RPMI7951 (cell line): ENCODE data around the gene UGT2B11. TPM values are rescaled to one million over a fixed set of nuclear protein-coding genes. Genes with fewer than 3 reads are reported as not detected.
"Not testable (repeated sequence)": the region's sequence is repeated elsewhere in the genome, so short reads cannot be mapped to it uniquely, and the experiment has no call there.

Experiments used
- DNase-seq: peaks from one replicate; pipeline ENCODE4 v3.0.0-alpha.2; 2012; ENCODE audit warnings: low read depth
- total RNA-seq: library from RNA; depleted of rRNA; stranded (reverse); fragments of >200 nt; shearing (Covaris generic); gene quantifications from 2 replicates; pipeline ENCODE4 v1.2.3, GENCODE V29; 2014; rRNA removed

The UGT2B11 gene
- total RNA-seq, 1 experiment from 2014 or later = not detected

DNA sequence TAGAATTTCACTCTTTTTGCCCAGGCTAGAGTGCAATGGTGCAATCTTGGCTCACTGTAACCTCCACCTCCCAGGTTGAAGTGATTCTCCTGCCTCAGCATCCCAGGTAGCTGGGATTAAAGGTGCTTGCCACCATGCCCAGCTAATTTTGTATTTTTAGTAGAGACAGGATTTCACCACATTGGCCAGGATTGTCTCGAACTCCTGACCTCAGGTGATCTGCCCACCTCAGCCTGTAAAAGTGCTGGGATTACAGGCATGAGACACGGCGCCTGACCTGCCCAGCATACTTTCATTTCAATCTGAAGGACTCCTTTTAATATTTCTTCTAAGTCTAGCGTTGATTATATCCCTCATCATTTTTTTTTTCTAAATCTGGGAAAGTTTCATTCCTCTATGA, 45.4 kb downstream of the UGT2B11 start:
- DNase-seq = not testable (repeated sequence)

DNA sequence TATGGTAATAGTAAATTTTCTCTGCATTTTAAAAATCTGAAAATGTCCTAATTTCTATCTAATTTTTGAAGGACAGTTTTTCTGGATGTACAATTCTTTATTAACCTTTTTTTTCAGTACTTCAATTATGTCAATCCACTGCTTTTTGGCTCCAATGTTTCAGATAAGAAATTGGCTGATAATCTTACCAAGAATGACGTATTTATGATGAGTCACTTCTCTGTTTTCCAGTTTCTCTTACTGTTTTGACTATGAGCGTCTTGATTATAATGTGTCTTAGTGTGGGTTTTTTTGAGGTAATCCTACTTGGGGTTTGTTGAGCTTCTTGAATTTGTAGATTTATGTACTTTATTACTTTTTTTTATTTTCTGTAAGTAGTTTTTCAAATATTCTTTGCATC, 47.2 kb downstream of the UGT2B11 start:
- DNase-seq = no peak

DNA sequence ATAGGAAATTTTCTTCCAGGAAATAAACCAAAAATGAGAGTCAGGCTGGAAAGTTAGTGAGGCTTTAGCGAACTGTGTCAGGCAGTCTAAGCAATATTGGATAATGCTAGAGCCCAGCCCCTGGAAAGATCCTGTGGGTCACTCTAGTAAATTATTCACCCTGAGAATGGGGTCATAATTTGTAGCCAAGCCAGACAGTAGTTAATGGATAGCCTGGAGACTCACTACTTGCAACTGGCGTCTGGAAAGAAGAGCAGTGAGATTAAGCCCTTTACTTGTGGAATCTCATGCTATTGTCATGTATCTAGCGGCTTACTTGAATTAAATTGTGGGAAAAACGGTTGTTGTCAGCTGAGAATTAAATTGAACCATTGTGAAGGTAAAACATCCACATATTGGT, 48.2 kb downstream of the UGT2B11 start:
- not testable (repeated sequence) for DNase-seq

DNA sequence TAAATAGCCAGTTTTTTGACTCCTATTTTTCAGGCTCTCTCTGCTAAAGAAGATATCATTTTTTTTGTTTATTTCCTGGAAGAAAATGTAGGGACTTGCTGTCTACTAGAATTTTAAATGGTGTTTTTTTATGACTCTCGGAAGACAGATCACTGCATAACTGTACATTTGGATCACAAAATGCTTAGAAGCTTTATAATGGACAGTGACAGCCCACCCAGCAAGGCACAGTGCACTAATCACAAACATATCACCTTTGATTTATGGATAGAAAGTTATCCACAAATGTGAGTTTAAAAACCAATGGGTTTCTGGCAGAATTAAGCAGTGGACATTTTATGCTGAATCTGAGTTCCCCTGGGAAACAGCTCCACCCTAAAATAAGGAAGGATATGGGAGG, 48.8 kb downstream of the UGT2B11 start:
- not testable (repeated sequence) for DNase-seq

DNA sequence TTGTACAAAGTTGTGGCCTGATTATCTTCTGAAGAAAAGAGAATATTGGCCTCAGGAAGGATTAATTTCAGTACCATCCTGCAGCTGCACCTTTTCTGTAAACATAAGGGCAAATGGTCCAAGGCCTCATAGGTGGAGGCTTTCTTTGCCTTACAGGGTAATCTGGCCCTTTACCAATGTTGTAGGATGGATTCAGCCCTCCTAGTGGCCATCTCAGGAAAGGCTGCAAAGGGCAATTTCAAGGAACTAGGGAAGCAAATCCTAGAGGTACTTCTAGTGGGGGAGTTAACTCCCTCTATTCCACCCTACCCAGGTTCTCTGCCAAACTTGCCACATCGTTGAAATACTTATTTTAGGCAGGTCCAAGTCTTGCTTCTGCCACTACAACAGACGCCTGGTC, 57.6 kb downstream of the UGT2B11 start:
- DNase-seq = no peak

DNA sequence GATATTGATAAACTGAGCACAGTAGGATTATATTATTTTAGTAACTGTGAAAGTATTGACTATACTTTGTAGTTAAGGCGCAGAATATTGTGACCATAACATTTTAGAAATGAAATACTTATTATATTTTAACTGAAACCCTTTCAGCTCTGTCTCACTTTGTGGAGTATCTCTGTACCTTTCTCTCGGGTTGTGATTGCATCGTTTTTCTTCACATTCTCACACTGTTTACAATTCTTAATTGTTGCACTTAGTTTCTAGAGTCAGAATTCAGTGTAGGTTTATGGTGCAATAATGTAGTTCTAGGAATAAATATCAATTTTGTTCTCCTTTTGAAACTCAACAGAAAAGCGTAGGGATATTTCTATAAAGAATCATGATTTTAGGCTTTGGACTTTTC, 60.5 kb downstream of the UGT2B11 start:
- DNase-seq = no peak

Other genes with a start within 250 kb of the UGT2B11 start
- 0.10 TPM in 1 of 2 replicates, not detected in the other for gene UGT2B7, start 118.3 kb downstream of the UGT2B11 start, total RNA-seq
- gene UGT2B28, start 65.7 kb upstream of the UGT2B11 start, total RNA-seq = not detected in 2 replicates